OCI-LY3 (cell line): ENCODE results near the gene CPNE8.

Experiments
- H2AFZ ChIP-seq: fragments of 200-600, 300-600 bp; shearing (Covaris generic); 2 replicates; pipeline ENCODE4 v1.6.0; 2014; ENCODE audit warnings: antibody characterized with exemption, low read depth, low read length
- H3K27ac ChIP-seq: fragments of 200-600, 300-600 bp; sonication (generic); 2 replicates; pipeline ENCODE4 v1.5.1; 2014; ENCODE audit warnings: mild to moderate bottlenecking, low read length, moderate library complexity, mixed read lengths
- H3K27me3 ChIP-seq: fragments of 200-600, 300-600 bp; sonication (generic); 2 replicates; pipeline ENCODE4 v1.6.1; 2014; ENCODE audit warnings: low read depth, low read length, mixed read lengths
- H3K36me3 ChIP-seq: fragments of 200-600, 300-600 bp; sonication (generic); replicated peaks from 2 replicates; pipeline ENCODE3; 2014; ENCODE audit warnings: low read depth, low read length, mixed read lengths
- H3K4me1 ChIP-seq: fragments of 300-600, 200-600 bp; sonication (generic); 2 replicates; pipeline ENCODE4 v1.6.1; 2014; ENCODE audit warnings: low read length, mixed read lengths
- H3K4me2 ChIP-seq: fragments of 200-600, 300-600 bp; sonication (generic); 2 replicates; pipeline ENCODE4 v1.6.1; 2014; ENCODE audit warnings: low read length, mixed read lengths
- H3K4me3 ChIP-seq: fragments of 300-600, 200-600 bp; sonication (generic); 2 replicates; pipeline ENCODE4 v1.5.1; 2014; ENCODE audit warnings: antibody characterized with exemption, mild to moderate bottlenecking, low read length, moderate library complexity
- H3K79me2 ChIP-seq: fragments of 300-600, 200-600 bp; shearing (Covaris generic); 2 replicates; pipeline ENCODE4 v1.6.1; 2014; ENCODE audit warnings: mild to moderate bottlenecking, low read length, mixed read lengths
- H3K9ac ChIP-seq: fragments of 300-600, 200-600 bp; shearing (Covaris generic); 2 replicates; pipeline ENCODE4 v1.6.0; 2014; ENCODE audit warnings: mild to moderate bottlenecking, low read length, moderate library complexity
- H3K9me3 ChIP-seq: fragments of 200-600, 300-600 bp; shearing (Covaris generic); 2 replicates; pipeline ENCODE4 v1.6.1; 2014; ENCODE audit warnings: low read length, mixed read lengths; ENCODE audit not compliant: insufficient read depth
- H4K20me1 ChIP-seq: fragments of 200-600, 300-600 bp; sonication (generic); 2 replicates; pipeline ENCODE4 v1.6.1; 2016; ENCODE audit warnings: low read length, mixed read lengths; ENCODE audit not compliant: insufficient read depth
- EZH2phosphoT487 ChIP-seq: fragments of 200-600 bp; shearing (Covaris generic); IDR thresholded peaks from 2 replicates; pipeline ENCODE4 v1.6.1; 2018; ENCODE audit warnings: antibody characterized with exemption, mixed run types, low read depth
- TF ChIP-seq, protein P1 (sequence below): fragments of 200-600, 300-600 bp; sonication (generic); IDR thresholded peaks from 2 replicates; pipeline ENCODE4 v1.5.1; 2014; ENCODE audit warnings: antibody characterized with exemption, low read length, low read depth

Gene CPNE8

GRCh38 chr12:38711054-38711453 is 194.3 kb downstream of the CPNE8 start:
- no peaks in the 10 kb centered on the region for H4K20me1 ChIP-seq
- no peak overlapping the region for H3K4me2 ChIP-seq
- H3K4me1 ChIP-seq = no peaks in the 10 kb centered on the region
- no peak overlapping the region for H2AFZ ChIP-seq
- H3K4me3 ChIP-seq = no peak overlapping the region
- no peaks in the 10 kb centered on the region for H3K79me2 ChIP-seq
- H3K36me3 ChIP-seq = no peaks in the 10 kb centered on the region
- H3K9me3 ChIP-seq = no peaks in the 10 kb centered on the region
- TF ChIP-seq, protein P1, sequence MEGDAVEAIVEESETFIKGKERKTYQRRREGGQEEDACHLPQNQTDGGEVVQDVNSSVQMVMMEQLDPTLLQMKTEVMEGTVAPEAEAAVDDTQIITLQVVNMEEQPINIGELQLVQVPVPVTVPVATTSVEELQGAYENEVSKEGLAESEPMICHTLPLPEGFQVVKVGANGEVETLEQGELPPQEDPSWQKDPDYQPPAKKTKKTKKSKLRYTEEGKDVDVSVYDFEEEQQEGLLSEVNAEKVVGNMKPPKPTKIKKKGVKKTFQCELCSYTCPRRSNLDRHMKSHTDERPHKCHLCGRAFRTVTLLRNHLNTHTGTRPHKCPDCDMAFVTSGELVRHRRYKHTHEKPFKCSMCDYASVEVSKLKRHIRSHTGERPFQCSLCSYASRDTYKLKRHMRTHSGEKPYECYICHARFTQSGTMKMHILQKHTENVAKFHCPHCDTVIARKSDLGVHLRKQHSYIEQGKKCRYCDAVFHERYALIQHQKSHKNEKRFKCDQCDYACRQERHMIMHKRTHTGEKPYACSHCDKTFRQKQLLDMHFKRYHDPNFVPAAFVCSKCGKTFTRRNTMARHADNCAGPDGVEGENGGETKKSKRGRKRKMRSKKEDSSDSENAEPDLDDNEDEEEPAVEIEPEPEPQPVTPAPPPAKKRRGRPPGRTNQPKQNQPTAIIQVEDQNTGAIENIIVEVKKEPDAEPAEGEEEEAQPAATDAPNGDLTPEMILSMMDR = no peak
- TF ChIP-seq EZH2phosphoT487 = no peak
- H3K9ac ChIP-seq = no peak overlapping the region
- no peak overlapping the region for H3K27ac ChIP-seq
- no peaks in the 10 kb centered on the region for H3K27me3 ChIP-seq

GRCh38 chr12:38708466-38708865 is 196.9 kb downstream of the CPNE8 start:
- Histone ChIP-seq H4K20me1 (no peaks in the 10 kb centered on the region), H3K4me2 (no peak overlapping the region), H3K79me2 (no peaks in the 10 kb centered on the region), H3K4me1 (no peaks in the 10 kb centered on the region), H2AFZ (no peak overlapping the region), H3K27ac (no peak overlapping the region), H3K9me3 (no peaks in the 10 kb centered on the region), H3K9ac (no peak overlapping the region), H3K4me3 (no peak overlapping the region), H3K36me3 (no peaks in the 10 kb centered on the region), H3K27me3 (no peaks in the 10 kb centered on the region)
- TF ChIP-seq, protein P1 = no peak
- no peak for TF ChIP-seq EZH2phosphoT487

- TF ChIP-seq EZH2phosphoT487 = no peak
- TF ChIP-seq, protein P1 = no peak
Measured at GRCh38 chr12:38707648-38708047, 197.7 kb downstream of the CPNE8 start.

GRCh38 chr12:38697289-38697688 is 208.1 kb downstream of the CPNE8 start:
- Histone ChIP-seq H3K27me3 (no peaks in the 10 kb centered on the region), H3K9ac (no peak overlapping the region), H3K4me1 (no peaks in the 10 kb centered on the region), H3K4me2 (no peak overlapping the region), H3K4me3 (no peak overlapping the region), H4K20me1 (no peaks in the 10 kb centered on the region), H3K9me3 (no peaks in the 10 kb centered on the region), H3K36me3 (no peaks in the 10 kb centered on the region), H3K27ac (no peak overlapping the region), H3K79me2 (no peaks in the 10 kb centered on the region), H2AFZ (no peak overlapping the region)
- no peak for TF ChIP-seq EZH2phosphoT487
- TF ChIP-seq, protein P1 = no peak

More at GRCh38 chr12:38707648-38708047, 197.7 kb downstream of the CPNE8 start:
- Histone ChIP-seq H3K9me3 (no peaks in the 10 kb centered on the region), H3K27me3 (no peaks in the 10 kb centered on the region), H3K79me2 (no peaks in the 10 kb centered on the region), H3K4me3 (no peak overlapping the region), H4K20me1 (no peaks in the 10 kb centered on the region), H2AFZ (no peak overlapping the region), H3K36me3 (no peaks in the 10 kb centered on the region), H3K9ac (no peak overlapping the region), H3K4me2 (no peak overlapping the region), H3K27ac (no peak overlapping the region), H3K4me1 (no peaks in the 10 kb centered on the region)
